NCI-H69 (cell line): Measurements from ENCODE around the gene FKBP6.
"Not testable (repeated sequence)": the region's sequence is repeated elsewhere in the genome, so short reads cannot be mapped to it uniquely, and the experiment has no call there.

Experiments used
- DNase-seq: peaks from one replicate; lab custom pipeline; 2025; lab: John Stamatoyannopoulos, UW

FKBP6 gene

GRCh38 chr7:73395538-73396503, 67.9 kb downstream of the FKBP6 start:
- DNase-seq = no peak

- DNase-seq = peak; percentile 66
Measured at GRCh38 chr7:73397521-73398281, 69.7 kb downstream of the FKBP6 start.

- peak; percentile 83 for DNase-seq
Measured at GRCh38 chr7:73399185-73400050, 71.5 kb downstream of the FKBP6 start.

- not testable (repeated sequence) for DNase-seq
Measured at GRCh38 chr7:73404860-73405259, 76.9 kb downstream of the FKBP6 start.
